22Rv1 (cell line): ENCODE measurements around the gene SEC14L5.

Source experiments
- CTCF ChIP-seq: fragments of 450-650 bp; IDR thresholded peaks from 2 replicates; pipeline ENCODE4 v1.5.1; 2017; ENCODE audit warnings: mild to moderate bottlenecking
- ZFX ChIP-seq: fragments of 450-650 bp; IDR thresholded peaks from 2 replicates; pipeline ENCODE4 v1.6.1; 2017; ENCODE audit warnings: antibody characterized with exemption, borderline replicate concordance

- no peak for TF ChIP-seq CTCF
- TF ChIP-seq ZFX, result no peak
These were observed 34.3 kb upstream of the SEC14L5 start for GRCh38 chr16:4923853-4924252.
